Spleen (tissue), 11 donors: ENCODE data around the gene UTP14C. TPM values are rescaled to one million over a fixed set of nuclear protein-coding genes. Genes with fewer than 3 reads are reported as not detected.

Experiments
- DNase-seq: peaks from one replicate; pipeline ENCODE4 v3.0.0-alpha.2; 2020
- H3K27ac ChIP-seq, 8 donors: fragments of 200-600 bp; sonication (generic) in 7 of 8; 1 replicate in 4 of 8; 2 replicates in 4 of 8; pipeline versions ENCODE4 v1.5.0 to v1.8.0; 2016 to 2021; ENCODE audit warnings: inconsistent platforms in 4 of 8, mild to moderate bottlenecking in 4 of 8, moderate library complexity in 1 of 8
- H3K27me3 ChIP-seq, 7 donors: fragments of 200-600 bp; sonication (generic) in 6 of 7; replicated peaks in 1 of 7; 1 replicate in 4 of 7; 2 replicates in 3 of 7; pipeline versions ENCODE4 v1.5.0 to v1.8.0; 2016 to 2021; ENCODE audit warnings: inconsistent platforms in 3 of 7, mild to moderate bottlenecking in 1 of 7
- H3K36me3 ChIP-seq, 6 donors: fragments of 200-600 bp; sonication (generic) in 5 of 6; 1 replicate in 4 of 6; 2 replicates in 2 of 6; pipeline versions ENCODE4 v1.5.0 to v1.8.0; 2016 to 2021; ENCODE audit warnings: inconsistent platforms in 2 of 6
- H3K4me1 ChIP-seq, 6 donors: fragments of 200-600 bp; sonication (generic) in 5 of 6; 1 replicate in 3 of 6; 2 replicates in 3 of 6; pipeline versions ENCODE4 v1.5.0 to v1.8.0; 2016 to 2021; ENCODE audit warnings: inconsistent platforms in 3 of 6
- H3K4me3 ChIP-seq, 8 donors: fragments of 200-600 bp; sonication (generic) in 7 of 8; 1 replicate in 4 of 8; 2 replicates in 4 of 8; pipeline versions ENCODE4 v1.5.0 to v1.8.0; 2016 to 2021; ENCODE audit warnings: inconsistent platforms in 4 of 8, mild to moderate bottlenecking in 4 of 8, moderate library complexity in 2 of 8
- H3K9me3 ChIP-seq, 8 donors: fragments of 200-600 bp; sonication (generic) in 7 of 8; 1 replicate in 4 of 8; 2 replicates in 4 of 8; pipeline versions ENCODE4 v1.5.0 to v1.8.0; 2016 to 2021; ENCODE audit warnings: inconsistent platforms in 4 of 8
- CTCF ChIP-seq, 11 experiments: fragments of 200-600 bp in 7 of 11; fragments of 450-650 bp in 4 of 11; sonication (generic) in 4 of 11; IDR thresholded peaks in 8 of 11; conservative IDR thresholded peaks in 3 of 11; 1 replicate in 7 of 11; 2 replicates in 4 of 11; pipeline versions ENCODE4 v1.4.0 to v1.8.0; 2016 to 2021; ENCODE audit warnings: antibody characterized with exemption in 11 of 11, inconsistent platforms in 4 of 11, mild to moderate bottlenecking in 1 of 11
- POLR2A ChIP-seq, 3 donors: fragments of 450-650 bp; IDR thresholded peaks; one replicate each; pipeline ENCODE4 v1.5.1; 2017; ENCODE audit warnings: antibody characterized with exemption in 3 of 3, mild to moderate bottlenecking in 1 of 3
- POLR2AphosphoS5 ChIP-seq, 3 donors: sonication (generic); formaldehyde crosslinking; IDR thresholded peaks; one replicate each; pipeline ENCODE4 v1.5.1; 2017; ENCODE audit warnings: antibody characterized with exemption in 3 of 3
- WGBS, 5 donors: extraction: QIAGEN DNeasy Blood & Tissue Kit in 3 of 5; methylation state at CpG; one replicate each; pipeline versions ENCODE4 v1.1.5 to v1.1.7; 2013 to 2018; 5-methylcytosine and 5-hydroxymethylcytosine counted together
- intact Hi-C: fragments of 100-400 bp; cut with DNase I; formaldehyde crosslinking; loops from one replicate; pipeline ENCODE4 v1.15.0; 2023; ENCODE audit warnings: low total_unique reads
- polyA plus RNA-seq, 3 donors: library from polyadenylated mRNA; stranded (reverse); fragments of 200-250 nt; gene quantifications; one replicate each; pipeline ENCODE4 v1.2.1, GENCODE V29; 2013
- total RNA-seq, 7 donors: library from RNA; depleted of rRNA in 3 of 7; stranded (reverse); fragments of >200 nt in 3 of 7; fragmentation: NEBNext Ultra II Directional in 4 of 7; extraction: Animal tissue kit (Norgen Biotek cat#: 25700) in 4 of 7; gene quantifications; one replicate each; pipeline versions ENCODE4 v1.1.0 to v1.2.1, GENCODE V29; 2016 to 2021
- donor health status: healthy with polysubstance abuse.
- donor health status: DM: no; HTN: no; CAD: no; lungs with moderate emphysema.
- donor health status: DM: no; HTN: no; CAD: no.
- donor health status: Bipolar disorder and iron deficiency.
- donor health status: healthy.
- donor health status: DM: no; HTN: no; CAD: no.
- donor health status: DM: yes; HTN: yes; CAD: no.

The UTP14C gene
- total and polyA plus RNA-seq, 10 donors, result 2.2 to 20.2 (median 15.0) TPM

GRCh38 chr13:52025475-52026245 lies 1.2 kb downstream of the UTP14C start:
- TF ChIP-seq POLR2A (IDR thresholded peaks at IDR 0.05), result no peak
- TF ChIP-seq POLR2AphosphoS5 (IDR thresholded peaks at IDR 0.05), result no peak
- no peak for TF ChIP-seq CTCF (IDR thresholded peaks at IDR 0.05 in 8 of 11, conservative IDR thresholded peaks at IDR 0.05 in 3 of 11)
- WGBS, 5 donors, result 97 to 99% (median 98%) methylated on average over 8 of the region's 8 CpGs
- intact Hi-C loops, result no loop called here
- no peak overlapping the region for H3K4me3 ChIP-seq
- DNase-seq, result no peak
- H3K4me1 ChIP-seq, result no peaks in the 10 kb centered on the region
- H3K36me3 ChIP-seq, result peaks cover 0 to 97% (median 40%) of the 10 kb centered on the region in 6 donors
- no peak overlapping the region for H3K27ac ChIP-seq
- H3K27me3 ChIP-seq, result no peaks in the 10 kb centered on the region
- no peaks in the 10 kb centered on the region for H3K9me3 ChIP-seq

- intact Hi-C loops, result no loop called here
Measured at GRCh38 chr13:52026246-52026626, 1.7 kb downstream of the UTP14C start.

GRCh38 chr13:52027832-52028231 lies 3.3 kb downstream of the UTP14C start:
- 93 to 100% (median 97%) methylated on average over 1 of the region's 1 CpG for WGBS, 5 donors

More at GRCh38 chr13:52026246-52026626, 1.7 kb downstream of the UTP14C start:
- H3K4me1 ChIP-seq, result no peaks in the 10 kb centered on the region
- H3K36me3 ChIP-seq, result peaks cover 0 to 93% (median 37%) of the 10 kb centered on the region in 6 donors
- 95 to 99% (median 98%) methylated on average over 3 of the region's 3 CpGs for WGBS, 5 donors
- no peak overlapping the region for H3K4me3 ChIP-seq
- no peak overlapping the region for H3K27ac ChIP-seq
- TF ChIP-seq POLR2A (IDR thresholded peaks at IDR 0.05) (no peak), POLR2AphosphoS5 (IDR thresholded peaks at IDR 0.05) (no peak), CTCF (IDR thresholded peaks at IDR 0.05 in 8 of 11, conservative IDR thresholded peaks at IDR 0.05 in 3 of 11) (no peak)
- no peak for DNase-seq
- no peaks in the 10 kb centered on the region for H3K27me3 ChIP-seq
- no peaks in the 10 kb centered on the region for H3K9me3 ChIP-seq

More at GRCh38 chr13:52027832-52028231, 3.3 kb downstream of the UTP14C start:
- Histone ChIP-seq H3K4me1 (no peaks in the 10 kb centered on the region), H3K36me3 (peaks cover 0 to 77% (median 31%) of the 10 kb centered on the region in 6 donors), H3K9me3 (no peaks in the 10 kb centered on the region), H3K27ac (no peak overlapping the region), H3K27me3 (no peaks in the 10 kb centered on the region), H3K4me3 (no peak overlapping the region)
- TF ChIP-seq POLR2A (IDR thresholded peaks at IDR 0.05) (no peak), POLR2AphosphoS5 (IDR thresholded peaks at IDR 0.05) (no peak), CTCF (IDR thresholded peaks at IDR 0.05 in 8 of 11, conservative IDR thresholded peaks at IDR 0.05 in 3 of 11) (no peak)
- no peak for DNase-seq
- intact Hi-C loops, result no loop called here
